ENCODE measurements around the gene SEMA3F.

SEMA3F gene

GRCh38 chr3:50155491-50155878 is 361 bp downstream of the SEMA3F start:
- DNase-seq (ENCODE audit: insufficient read length, low spot score) (peak; percentile 31), FAIRE-seq (no peak)

DNA sequence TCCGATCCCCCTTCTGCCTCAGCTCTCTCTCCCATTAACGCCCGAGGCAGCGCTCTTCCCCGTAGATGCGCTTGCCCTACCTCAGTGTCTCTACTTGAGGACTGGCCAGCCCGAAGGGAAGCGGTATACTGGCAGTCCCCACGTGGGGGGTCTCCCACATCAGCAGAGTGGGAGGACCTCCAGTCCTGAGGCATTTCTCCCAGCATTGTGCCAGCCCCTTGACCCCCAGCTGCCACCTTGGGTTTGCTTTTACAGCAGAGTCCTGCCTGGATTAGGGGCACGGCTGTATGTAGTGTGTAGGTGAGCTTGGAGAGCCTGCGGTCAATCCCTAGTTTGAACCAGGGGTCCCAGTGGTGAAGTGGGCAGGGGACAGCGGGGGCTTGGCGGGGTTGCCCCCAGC is 767 bp downstream of the SEMA3F start:
- DNase-seq (ENCODE audit: insufficient read length, low spot score) = no peak
- FAIRE-seq = no peak

DNA sequence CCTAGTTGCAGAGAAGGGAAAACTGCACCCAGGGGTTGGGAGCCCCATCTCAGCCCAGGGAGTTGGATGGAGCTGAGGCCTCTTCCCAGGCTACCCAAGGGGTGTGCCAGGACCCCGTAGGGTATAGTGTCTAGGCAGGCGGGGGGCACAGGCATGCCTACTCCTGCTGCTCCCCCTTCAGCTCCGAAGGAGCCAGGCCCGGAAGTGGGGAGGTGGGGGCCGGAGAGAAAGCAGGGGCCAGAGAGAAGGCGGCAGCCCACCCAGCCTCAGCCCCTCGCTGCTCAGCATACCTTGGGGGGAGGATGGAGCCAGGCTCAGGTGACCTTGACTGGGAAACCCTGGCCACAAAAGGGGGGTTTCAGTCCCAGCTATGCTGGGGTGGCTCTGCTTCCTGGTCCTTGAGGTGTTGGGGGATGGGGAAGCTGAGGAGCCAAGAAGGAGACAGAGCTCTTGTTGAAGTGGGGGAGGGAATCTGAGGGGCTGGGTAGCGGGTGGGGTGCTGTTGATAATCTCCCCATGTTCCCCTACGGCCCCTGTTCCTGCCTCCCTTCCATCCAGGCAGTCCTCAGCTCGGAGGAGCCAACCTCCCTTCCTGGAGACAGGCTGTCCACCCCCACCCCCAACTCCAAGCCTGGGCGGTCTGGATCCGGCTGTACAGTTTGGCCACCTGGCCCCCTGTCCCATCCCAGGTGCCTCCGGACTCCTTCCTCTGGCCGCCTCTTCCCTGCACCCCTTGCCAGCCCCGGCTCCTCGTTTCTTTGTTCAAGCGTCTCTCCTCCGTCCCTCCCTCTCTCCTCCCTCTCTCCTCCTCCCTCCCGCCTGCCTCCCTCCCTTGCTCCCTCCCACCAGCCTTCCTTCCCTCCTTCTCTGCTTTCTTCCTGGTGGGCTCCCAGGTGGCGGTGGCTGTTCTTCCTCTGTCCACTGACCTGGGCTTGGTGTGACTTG is 1.7 kb downstream of the SEMA3F start:
- DNase-seq (ENCODE audit: insufficient read length, low spot score) (no peak), FAIRE-seq (no peak)

- no peak for DNase-seq (ENCODE audit: insufficient read length, low spot score)
- no peak for FAIRE-seq
Observed at GRCh38 chr3:50157827-50158529, 2.9 kb downstream of the SEMA3F start.

DNA sequence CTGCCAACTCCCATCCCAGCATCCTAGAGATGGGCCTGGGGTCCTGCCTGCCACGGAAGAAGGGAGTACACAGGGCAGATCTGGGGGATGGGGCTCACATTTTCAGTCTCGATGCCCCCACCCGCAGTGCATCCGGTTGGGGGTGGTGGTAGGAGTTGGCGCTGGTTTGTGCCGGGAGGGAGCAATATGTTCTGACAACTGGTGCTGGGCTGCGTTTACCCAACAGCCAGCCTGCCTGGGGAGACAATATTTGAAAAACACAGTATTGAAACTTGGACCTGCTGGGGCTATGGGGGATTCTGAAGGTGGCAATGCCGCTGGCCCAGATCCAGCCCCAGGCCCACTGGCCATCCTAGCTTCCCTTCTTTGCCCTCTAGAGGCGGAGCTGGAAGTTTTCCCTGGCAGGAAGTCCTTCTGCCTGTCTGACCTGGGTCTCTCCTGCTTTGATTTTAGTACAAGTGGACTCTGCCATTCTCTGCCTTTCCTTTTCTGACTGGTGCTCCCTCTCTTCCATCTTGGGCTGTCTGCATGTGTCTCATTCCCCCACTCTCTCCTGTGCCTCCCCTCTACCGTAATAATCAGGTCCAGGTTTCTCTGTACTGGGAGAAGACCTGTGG is 3.5 kb downstream of the SEMA3F start:
- no peak for DNase-seq (ENCODE audit: insufficient read length, low spot score)
- no peak for FAIRE-seq

DNA sequence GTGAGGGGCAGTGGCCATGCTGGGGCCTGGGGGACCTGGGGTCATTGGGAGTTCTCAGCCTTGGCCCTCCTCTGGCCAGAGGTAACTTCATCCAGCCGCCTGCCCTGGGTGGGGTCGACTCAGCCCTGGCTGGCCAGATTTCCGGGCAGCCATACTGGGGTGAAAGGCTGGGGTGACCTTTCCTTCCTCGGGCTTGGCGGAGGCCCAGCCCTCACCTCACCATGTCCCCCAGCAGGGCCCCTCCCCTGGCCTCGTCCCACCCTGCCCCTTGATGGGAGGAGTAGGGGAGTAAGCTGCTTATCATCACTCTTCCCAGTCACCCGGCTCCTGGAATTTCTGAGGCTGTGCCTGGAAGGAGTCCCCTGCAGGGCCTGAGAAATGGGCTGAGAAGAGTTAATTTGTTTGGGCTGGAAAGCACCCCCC is 5.4 kb downstream of the SEMA3F start:
- no peak for DNase-seq (ENCODE audit: insufficient read length, low spot score)
- no peak for FAIRE-seq

- FAIRE-seq (no peak), DNase-seq (ENCODE audit: insufficient read length, low spot score) (no peak)
Observed at GRCh38 chr3:50161320-50161719, 6.2 kb downstream of the SEMA3F start.

- FAIRE-seq (no peak), DNase-seq (ENCODE audit: insufficient read length, low spot score) (no peak)
Observed at GRCh38 chr3:50162034-50162883, 7.1 kb downstream of the SEMA3F start.

- FAIRE-seq (no peak), DNase-seq (ENCODE audit: insufficient read length, low spot score) (no peak)
Observed at GRCh38 chr3:50163572-50164455, 8.7 kb downstream of the SEMA3F start.

- FAIRE-seq = no peak
- no peak for DNase-seq (ENCODE audit: insufficient read length, low spot score)
Observed at GRCh38 chr3:50164481-50164880, 9.4 kb downstream of the SEMA3F start.

DNA sequence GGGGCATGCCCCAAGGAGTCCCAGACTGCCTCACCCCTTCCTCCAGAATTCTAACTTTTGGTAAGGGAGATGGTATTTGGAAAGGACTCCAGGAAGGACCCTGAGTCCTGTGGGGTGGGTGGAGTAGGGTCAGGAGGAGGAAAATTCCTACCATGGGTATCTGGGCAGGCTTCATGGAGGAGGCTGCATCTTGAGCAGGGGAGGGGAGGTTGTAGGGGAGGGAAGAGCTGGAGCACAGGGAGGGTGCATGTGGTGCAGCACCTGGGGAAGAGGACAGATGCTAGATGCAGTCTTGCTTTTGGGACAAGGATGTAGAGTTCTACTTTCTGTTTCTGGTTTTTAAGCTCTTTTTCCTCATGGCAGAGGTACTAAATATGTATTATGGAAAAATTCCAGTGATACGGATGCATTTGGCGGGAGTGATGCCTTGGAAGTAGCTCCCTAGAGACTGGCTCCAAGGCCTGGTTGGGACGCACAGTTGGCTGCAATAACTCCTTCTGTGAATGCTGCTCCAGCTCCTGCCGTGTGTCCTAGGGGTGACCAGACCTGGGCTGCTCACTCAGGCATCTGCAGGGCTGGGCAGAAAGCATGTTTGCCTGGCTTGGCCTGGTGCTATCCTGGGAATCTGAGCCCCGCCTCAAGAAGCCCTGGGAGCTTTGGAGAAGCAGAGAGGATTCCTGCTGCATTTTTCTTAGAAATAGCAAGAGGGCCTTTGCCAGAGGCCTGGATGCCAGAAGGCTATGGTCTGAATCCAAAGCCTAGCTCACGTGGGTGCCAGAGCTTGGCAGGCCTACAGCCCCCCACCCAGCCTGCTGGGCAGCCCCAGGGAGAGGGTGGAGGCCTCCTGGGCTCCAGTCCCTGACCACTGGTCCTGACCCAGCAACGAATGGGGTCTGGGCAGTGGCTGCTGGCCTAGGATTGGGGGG is 10.1 kb downstream of the SEMA3F start:
- no peak for DNase-seq (ENCODE audit: insufficient read length, low spot score)
- no peak for FAIRE-seq

DNA sequence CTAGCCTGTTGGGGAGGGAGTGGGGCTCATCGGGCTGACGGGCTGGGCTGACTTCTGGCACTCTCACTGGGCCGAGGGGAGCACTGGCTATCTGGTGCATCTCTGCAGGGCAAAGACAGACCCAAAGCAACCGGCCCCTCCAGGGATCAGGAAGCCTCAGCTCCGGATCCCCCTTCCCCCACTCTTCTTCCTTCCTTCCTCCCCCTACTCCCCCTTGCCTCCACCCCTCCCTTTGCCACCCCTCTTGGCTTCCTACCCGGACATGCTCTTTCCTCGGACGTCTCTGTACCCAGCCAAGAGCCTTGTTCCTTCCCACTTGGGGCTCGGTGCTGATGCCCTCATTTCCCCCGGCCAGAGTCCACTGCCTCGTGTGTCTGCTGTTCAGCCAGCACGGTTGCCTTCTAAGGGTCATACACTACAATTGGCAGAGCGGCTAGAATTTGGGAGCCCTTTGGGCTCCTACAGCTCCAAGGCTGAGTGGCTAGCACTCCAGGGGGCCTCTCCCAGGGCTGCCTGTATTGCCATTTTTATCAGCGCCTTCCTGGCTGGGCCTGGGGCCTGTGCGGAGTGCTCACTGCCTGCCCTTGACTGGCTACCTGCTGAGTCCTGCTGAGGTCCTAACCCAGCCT is 10.9 kb downstream of the SEMA3F start:
- FAIRE-seq (no peak), DNase-seq (ENCODE audit: insufficient read length, low spot score) (no peak)

GRCh38 chr3:50166620-50167019 is 11.5 kb downstream of the SEMA3F start:
- DNase-seq (ENCODE audit: insufficient read length, low spot score) = no peak
- no peak for FAIRE-seq

- FAIRE-seq = no peak
- no peak for DNase-seq (ENCODE audit: insufficient read length, low spot score)
Observed at GRCh38 chr3:50167069-50167840, 12.1 kb downstream of the SEMA3F start.

DNA sequence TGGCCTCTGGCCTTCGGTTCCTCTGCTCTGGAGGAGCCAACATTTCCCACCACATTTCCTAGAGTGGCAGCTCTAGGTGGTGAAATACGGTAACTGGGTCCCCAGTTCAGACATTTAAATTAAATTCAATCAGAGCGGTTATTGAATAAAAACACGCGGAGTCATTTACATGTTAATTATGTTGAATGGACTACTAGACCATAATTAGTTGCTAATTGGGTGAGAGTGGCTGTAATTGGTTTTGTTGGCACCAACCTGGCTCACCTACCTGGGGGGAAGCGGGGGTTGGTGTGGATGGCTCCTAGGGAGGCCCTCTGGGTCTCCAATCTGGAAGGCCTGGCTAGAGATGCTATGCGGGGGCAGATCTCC is 12.7 kb downstream of the SEMA3F start:
- FAIRE-seq (no peak), DNase-seq (ENCODE audit: insufficient read length, low spot score) (no peak)

DNA sequence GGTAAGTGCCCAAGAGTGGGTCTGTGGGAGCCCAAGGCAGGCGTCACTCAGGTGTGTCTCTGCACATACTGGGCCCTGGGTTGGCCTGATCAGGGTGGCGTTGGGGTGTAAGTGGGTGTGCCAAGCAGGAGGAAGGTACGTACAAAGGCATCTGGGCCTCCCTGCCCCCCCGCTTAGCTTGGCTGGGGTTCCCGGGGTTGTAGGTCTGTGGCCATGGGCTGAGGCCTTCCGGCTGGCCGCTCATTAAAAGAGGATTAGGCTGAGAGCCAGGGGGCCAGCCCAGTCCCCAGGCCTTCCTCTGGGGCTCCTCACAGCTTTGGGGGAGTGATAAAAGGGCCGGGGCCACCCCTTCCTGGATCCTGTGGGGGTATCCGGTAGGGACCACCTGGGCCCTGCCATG is 13.3 kb downstream of the SEMA3F start:
- FAIRE-seq (no peak), DNase-seq (ENCODE audit: insufficient read length, low spot score) (no peak)

GRCh38 chr3:50168791-50169190 is 13.7 kb downstream of the SEMA3F start:
- FAIRE-seq (no peak), DNase-seq (ENCODE audit: insufficient read length, low spot score) (no peak)

Data from GM19239 (cell line).